GM12865 (cell line): ENCODE results near the gene PLBD2.

ENCODE experiments used
- DNase-seq: peaks from one replicate; pipeline ENCODE4 v3.0.0; 2010; ENCODE audit warnings: low read depth
- H3K4me3 ChIP-seq: 2 replicates; pipeline ENCODE4 v1.5.1; 2011; ENCODE audit warnings: mild to moderate bottlenecking, low read depth, low read length, control low read depth
- CTCF ChIP-seq: IDR thresholded peaks from 2 replicates; pipeline ENCODE4 v1.5.1; 2011; ENCODE audit warnings: low read length, control low read depth, low read depth, inconsistent platforms; ENCODE audit not compliant: insufficient read depth; ENCODE audit errors: missing control alignments

The PLBD2 gene

DNA sequence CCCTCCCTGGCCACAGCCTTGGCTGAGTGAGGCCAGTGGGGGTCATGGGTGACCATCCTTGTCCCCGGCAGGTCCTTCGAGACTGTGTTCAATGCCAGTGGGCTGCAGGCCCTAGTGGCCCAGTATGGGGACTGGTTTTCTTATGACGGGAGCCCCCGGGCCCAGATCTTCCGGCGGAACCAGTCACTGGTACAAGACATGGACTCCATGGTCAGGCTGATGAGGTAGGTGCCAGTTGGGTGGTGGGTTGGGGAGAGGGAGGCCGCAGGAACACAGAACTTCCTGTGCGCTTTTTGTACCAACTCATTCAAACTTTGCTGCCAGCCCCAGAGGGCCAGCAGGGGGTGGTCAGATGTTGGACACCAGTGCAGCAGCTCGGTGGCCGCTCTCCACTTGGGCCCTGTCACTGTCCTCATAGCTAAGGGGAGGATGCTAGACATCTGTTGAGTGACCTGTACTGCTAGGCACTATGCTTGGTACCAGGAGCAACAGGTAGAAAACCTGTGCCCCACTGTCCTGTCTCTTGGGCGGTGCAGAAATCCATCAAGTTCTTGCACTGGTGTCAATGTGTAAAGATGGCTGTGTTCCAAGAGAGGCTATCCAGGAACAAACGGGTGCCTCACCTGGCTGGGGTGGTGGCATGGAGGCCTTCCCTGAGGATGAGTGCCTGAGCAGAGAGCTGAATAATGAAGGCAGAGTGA is 28.6 kb downstream of the PLBD2 start:
- H3K4me3 ChIP-seq: no peak overlapping the region
- TF ChIP-seq CTCF: no peak
- DNase-seq: no peak

DNA sequence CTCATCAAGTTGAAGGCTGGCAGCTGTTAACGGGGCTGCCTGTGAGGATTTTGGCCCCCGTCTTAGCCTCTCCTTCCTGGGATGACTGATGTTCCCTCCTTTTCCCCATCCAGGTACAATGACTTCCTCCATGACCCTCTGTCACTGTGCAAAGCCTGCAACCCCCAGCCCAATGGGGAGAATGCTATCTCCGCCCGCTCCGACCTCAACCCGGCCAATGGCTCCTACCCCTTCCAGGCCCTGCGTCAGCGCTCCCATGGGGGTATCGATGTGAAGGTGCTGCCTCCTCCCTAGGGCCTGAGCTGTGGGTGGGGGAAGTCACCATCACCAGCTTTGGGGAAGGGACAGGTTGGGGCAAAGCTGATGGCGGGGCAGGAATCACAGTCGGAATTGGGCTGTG is 29.2 kb downstream of the PLBD2 start:
- H3K4me3 ChIP-seq: no peak overlapping the region
- TF ChIP-seq CTCF: no peak
- no peak for DNase-seq

DNA sequence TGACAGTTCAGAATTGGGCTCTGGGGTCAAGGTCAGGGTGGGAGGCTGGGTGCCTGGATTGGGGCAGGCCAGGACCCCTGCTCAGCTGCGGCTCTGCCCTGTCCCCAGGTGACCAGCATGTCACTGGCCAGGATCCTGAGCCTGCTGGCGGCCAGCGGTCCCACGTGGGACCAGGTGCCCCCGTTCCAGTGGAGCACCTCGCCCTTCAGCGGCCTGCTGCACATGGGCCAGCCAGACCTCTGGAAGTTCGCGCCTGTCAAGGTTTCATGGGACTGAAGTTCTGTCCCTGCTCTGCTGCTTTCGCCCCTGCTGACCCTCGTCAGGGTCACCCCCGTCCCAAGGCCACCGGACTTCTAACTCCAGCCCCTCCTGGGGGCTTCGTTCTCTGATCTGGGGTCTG is 30.0 kb downstream of the PLBD2 start:
- TF ChIP-seq CTCF: no peak
- H3K4me3 ChIP-seq: no peak overlapping the region
- DNase-seq: no peak

DNA sequence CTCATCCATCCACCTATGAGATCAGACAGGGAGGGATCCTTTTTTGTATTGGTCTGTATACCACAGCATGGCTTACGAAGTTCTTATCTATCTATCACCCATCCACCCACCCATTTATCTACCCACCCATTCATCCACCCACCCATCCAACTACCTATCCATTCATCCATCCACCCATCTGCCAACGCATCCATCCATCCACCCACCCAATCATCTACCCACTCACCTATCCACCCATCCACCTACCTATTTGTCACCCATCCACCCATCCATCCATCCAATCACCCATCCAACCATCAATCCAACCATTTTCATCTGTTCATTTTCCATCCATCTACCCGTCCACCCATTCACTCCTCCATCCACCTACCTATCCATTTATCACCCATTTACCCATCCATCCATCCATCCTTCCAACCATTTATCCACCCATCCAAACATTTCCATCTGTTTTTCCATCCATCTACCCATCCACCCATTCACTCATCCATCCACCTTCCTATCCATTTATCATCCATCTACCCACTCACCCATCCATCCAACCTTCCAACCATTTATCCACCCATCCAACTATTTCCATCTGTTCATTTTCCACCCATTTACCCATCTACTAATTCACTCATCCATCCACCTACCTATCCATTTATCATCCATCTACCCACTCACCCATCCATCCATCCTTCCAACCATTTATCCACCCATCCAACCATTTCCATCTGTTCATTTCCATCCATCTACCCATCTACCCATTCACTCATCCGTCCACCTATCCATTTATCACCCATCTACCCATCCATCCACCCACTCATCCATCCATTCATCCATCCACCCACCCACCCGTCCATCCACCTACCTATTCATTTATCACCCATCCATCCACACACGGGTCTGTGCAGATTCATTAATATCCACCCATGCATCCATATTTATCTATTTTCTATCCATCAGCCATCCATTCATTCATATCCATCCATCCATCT is 32.0 kb downstream of the PLBD2 start:
- H3K4me3 ChIP-seq: no peak overlapping the region
- TF ChIP-seq CTCF: no peak
- DNase-seq: no peak

GRCh38 chr12:113391145-113391544 is 32.8 kb downstream of the PLBD2 start:
- DNase-seq: no peak
- no peak overlapping the region for H3K4me3 ChIP-seq
- no peak for TF ChIP-seq CTCF

- H3K4me3 ChIP-seq: no peak overlapping the region
- no peak for TF ChIP-seq CTCF
- no peak for DNase-seq
Observed at GRCh38 chr12:113391650-113392337, 33.4 kb downstream of the PLBD2 start.
